WTC11 (cell line): ENCODE data around the gene NEXMIF. TPM values are rescaled to one million over a fixed set of nuclear protein-coding genes. Genes with fewer than 3 reads are reported as not detected.

Source experiments
- ATAC-seq: fragments of 200-7000 bp; cut with Tn5 transposase; 2 replicates; pipeline ENCODE4 v1.10.0; 2021; ENCODE audit warnings: mild to moderate bottlenecking, moderate library complexity
- CTCF ChIA-PET: fragments of 300-600 bp; sonication (Branson Sonifier 250); formaldehyde crosslinking; loops from one replicate; lab custom pipeline; 2021; ENCODE audit warnings: antibody characterized with exemption; lab: Charles Lee
- POLR2A ChIA-PET: fragments of 350-600 bp; sonication (Branson Sonifier 250); formaldehyde crosslinking; loops from one replicate; lab custom pipeline; 2021; ENCODE audit warnings: antibody characterized with exemption; lab: Charles Lee
- DNase-seq: peaks from one replicate; pipeline ENCODE4 v3.0.0; 2021; ENCODE audit warnings: low spot score
- H3K27ac Mint-ChIP-seq: 2 replicates; pipeline ENCODE4 v1.8.0; 2021; ENCODE audit warnings: mixed read lengths
- H3K27me3 Mint-ChIP-seq: 2 replicates; pipeline ENCODE4 v1.8.0; 2021; ENCODE audit warnings: low read depth, mild to moderate bottlenecking, moderate library complexity, mixed read lengths
- H3K36me3 Mint-ChIP-seq: 2 replicates; pipeline ENCODE4 v1.8.0; 2021; ENCODE audit warnings: mixed read lengths
- H3K4me1 Mint-ChIP-seq: 2 replicates; pipeline ENCODE4 v1.8.0; 2022; ENCODE audit warnings: mixed read lengths
- H3K4me3 Mint-ChIP-seq: 2 replicates; pipeline ENCODE4 v1.8.0; 2021; ENCODE audit warnings: mild to moderate bottlenecking, moderate library complexity, mixed read lengths
- H3K9me3 Mint-ChIP-seq: 2 replicates; pipeline ENCODE4 v1.8.0; 2021; ENCODE audit warnings: mixed read lengths
- CREB1 ChIP-seq: sonication (generic); formaldehyde crosslinking; IDR thresholded peaks from 2 replicates; pipeline ENCODE4 v1.8.0; 2023; ENCODE audit warnings: mild to moderate bottlenecking, missing genetic modification reagents
- CREM ChIP-seq: sonication (generic); formaldehyde crosslinking; IDR thresholded peaks from 2 replicates; pipeline ENCODE4 v1.8.1; 2022; ENCODE audit warnings: mild to moderate bottlenecking, missing genetic modification reagents, moderate library complexity
- ELF4 ChIP-seq: sonication (generic); formaldehyde crosslinking; IDR thresholded peaks from 2 replicates; pipeline ENCODE4 v1.8.1; 2022; ENCODE audit warnings: low read depth, mild to moderate bottlenecking, moderate library complexity, missing genetic modification reagents
- ESRRA ChIP-seq: sonication (generic); formaldehyde crosslinking; IDR thresholded peaks from 2 replicates; pipeline ENCODE4 v1.8.1; 2022; ENCODE audit warnings: mild to moderate bottlenecking, missing genetic modification reagents, borderline replicate concordance
- IRF1 ChIP-seq: sonication (generic); formaldehyde crosslinking; IDR thresholded peaks from 2 replicates; pipeline ENCODE4 v1.8.0; 2023; ENCODE audit warnings: missing genetic modification reagents
- NFATC4 ChIP-seq: fragments of 250-450 bp; sonication (Bioruptor Pico); IDR thresholded peaks from 2 replicates; pipeline ENCODE4 v1.9.0; 2021; ENCODE audit warnings: mild to moderate bottlenecking
- NFE2L1 ChIP-seq: sonication (generic); formaldehyde crosslinking; IDR thresholded peaks from 2 replicates; pipeline ENCODE4 v1.8.1; 2023; ENCODE audit warnings: missing genetic modification reagents
- NR3C1 ChIP-seq: sonication (generic); formaldehyde crosslinking; conservative IDR thresholded peaks from 2 replicates; pipeline ENCODE4 v1.8.1; 2023; ENCODE audit warnings: low read depth, mild to moderate bottlenecking, missing genetic modification reagents
- OVOL2 ChIP-seq: fragments of 250-450 bp; sonication (Bioruptor Pico); IDR thresholded peaks from 2 replicates; pipeline ENCODE4 v1.9.0; 2021; ENCODE audit warnings: mild to moderate bottlenecking, borderline replicate concordance
- ZNF425 ChIP-seq: fragments of 250-450 bp; sonication (Bioruptor Pico); conservative IDR thresholded peaks from 2 replicates; pipeline ENCODE4 v1.9.0; 2021; ENCODE audit warnings: mild to moderate bottlenecking
- total RNA-seq: library from RNA; stranded (reverse); gene quantifications from 3 replicates; pipeline ENCODE4 v1.2.3, GENCODE V29; 2021
- TF ChIP-seq, protein P1 (sequence below): fragments of 250-450 bp; sonication (Bioruptor Pico); IDR thresholded peaks from 2 replicates; pipeline ENCODE4 v1.8.0; 2021; ENCODE audit warnings: mild to moderate bottlenecking
- TF ChIP-seq, protein P2 (sequence below): sonication (generic); formaldehyde crosslinking; IDR thresholded peaks from 2 replicates; pipeline ENCODE4 v1.8.1; 2022; ENCODE audit warnings: mild to moderate bottlenecking, missing genetic modification reagents, moderate library complexity, borderline replicate concordance
- TF ChIP-seq, protein P3 (sequence below): sonication (generic); formaldehyde crosslinking; IDR thresholded peaks from 2 replicates; pipeline ENCODE4 v1.8.0; 2022; ENCODE audit warnings: missing genetic modification reagents
- TF ChIP-seq, protein P4 (sequence below): sonication (generic); formaldehyde crosslinking; conservative IDR thresholded peaks from 2 replicates; pipeline ENCODE4 v1.8.1; 2023; ENCODE audit warnings: mild to moderate bottlenecking, low read depth, missing genetic modification reagents, moderate library complexity
- TF ChIP-seq, protein P5 (sequence below): sonication (generic); formaldehyde crosslinking; IDR thresholded peaks from 2 replicates; pipeline ENCODE4 v1.8.1; 2022; ENCODE audit warnings: mild to moderate bottlenecking, moderate library complexity, missing genetic modification reagents

Gene NEXMIF
- total RNA-seq, 1 experiment from 2014 or later: 0.94 TPM

DNA sequence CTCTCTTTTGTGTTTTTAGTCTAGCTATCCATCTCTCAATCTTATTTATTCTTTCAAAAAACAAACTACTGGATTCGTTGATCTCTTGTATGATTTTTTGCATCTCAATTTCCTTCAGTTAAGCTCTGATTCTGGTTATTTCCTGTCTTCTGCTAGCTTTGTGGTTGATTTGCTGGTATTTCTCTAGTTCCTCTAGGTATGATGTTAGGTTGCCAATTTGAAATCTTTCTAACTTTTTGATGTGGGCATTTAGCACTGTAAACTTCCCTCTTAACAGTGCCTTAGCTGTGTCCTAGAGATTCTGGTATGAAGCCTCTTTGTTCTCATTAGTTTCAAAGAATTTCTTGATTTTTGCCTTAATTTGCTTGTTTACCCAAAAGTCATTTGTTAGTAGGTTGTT is 15.2 kb upstream of the NEXMIF start:
- H3K36me3 Mint-ChIP-seq: peaks cover 4% of the 10 kb centered on the region; the same call in 1 of the 2 replicates
- TF ChIP-seq, protein P1, sequence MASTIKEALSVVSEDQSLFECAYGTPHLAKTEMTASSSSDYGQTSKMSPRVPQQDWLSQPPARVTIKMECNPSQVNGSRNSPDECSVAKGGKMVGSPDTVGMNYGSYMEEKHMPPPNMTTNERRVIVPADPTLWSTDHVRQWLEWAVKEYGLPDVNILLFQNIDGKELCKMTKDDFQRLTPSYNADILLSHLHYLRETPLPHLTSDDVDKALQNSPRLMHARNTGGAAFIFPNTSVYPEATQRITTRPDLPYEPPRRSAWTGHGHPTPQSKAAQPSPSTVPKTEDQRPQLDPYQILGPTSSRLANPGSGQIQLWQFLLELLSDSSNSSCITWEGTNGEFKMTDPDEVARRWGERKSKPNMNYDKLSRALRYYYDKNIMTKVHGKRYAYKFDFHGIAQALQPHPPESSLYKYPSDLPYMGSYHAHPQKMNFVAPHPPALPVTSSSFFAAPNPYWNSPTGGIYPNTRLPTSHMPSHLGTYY: no peak
- DNase-seq (no peak), ATAC-seq (no peak)
- H3K4me3 Mint-ChIP-seq: no peak overlapping the region
- no peak overlapping the region for H3K27ac Mint-ChIP-seq
- H3K27me3 Mint-ChIP-seq: peaks cover 5% of the 10 kb centered on the region
- H3K9me3 Mint-ChIP-seq: peaks cover 27% of the 10 kb centered on the region
- ChIA-PET CTCF (no interaction called here), POLR2A (no interaction called here)
- no peaks in the 10 kb centered on the region for H3K4me1 Mint-ChIP-seq

GRCh38 chrX:74931214-74931613 is 6.0 kb upstream of the NEXMIF start:
- Mint-ChIP-seq H3K4me3 (no peak overlapping the region), H3K27me3 (peaks cover 13% of the 10 kb centered on the region), H3K27ac (no peak overlapping the region)
- DNase-seq (no peak), ATAC-seq (peak; percentile 41; the same call in 1 of the 2 replicates)
- CTCF ChIA-PET: no interaction called here
- no peak for TF ChIP-seq ZNF425 (CRISPR knock-in tag)
- TF ChIP-seq, protein P2, sequence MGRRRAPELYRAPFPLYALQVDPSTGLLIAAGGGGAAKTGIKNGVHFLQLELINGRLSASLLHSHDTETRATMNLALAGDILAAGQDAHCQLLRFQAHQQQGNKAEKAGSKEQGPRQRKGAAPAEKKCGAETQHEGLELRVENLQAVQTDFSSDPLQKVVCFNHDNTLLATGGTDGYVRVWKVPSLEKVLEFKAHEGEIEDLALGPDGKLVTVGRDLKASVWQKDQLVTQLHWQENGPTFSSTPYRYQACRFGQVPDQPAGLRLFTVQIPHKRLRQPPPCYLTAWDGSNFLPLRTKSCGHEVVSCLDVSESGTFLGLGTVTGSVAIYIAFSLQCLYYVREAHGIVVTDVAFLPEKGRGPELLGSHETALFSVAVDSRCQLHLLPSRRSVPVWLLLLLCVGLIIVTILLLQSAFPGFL (CRISPR knock-in tag): no peak
- TF ChIP-seq, protein P3, sequence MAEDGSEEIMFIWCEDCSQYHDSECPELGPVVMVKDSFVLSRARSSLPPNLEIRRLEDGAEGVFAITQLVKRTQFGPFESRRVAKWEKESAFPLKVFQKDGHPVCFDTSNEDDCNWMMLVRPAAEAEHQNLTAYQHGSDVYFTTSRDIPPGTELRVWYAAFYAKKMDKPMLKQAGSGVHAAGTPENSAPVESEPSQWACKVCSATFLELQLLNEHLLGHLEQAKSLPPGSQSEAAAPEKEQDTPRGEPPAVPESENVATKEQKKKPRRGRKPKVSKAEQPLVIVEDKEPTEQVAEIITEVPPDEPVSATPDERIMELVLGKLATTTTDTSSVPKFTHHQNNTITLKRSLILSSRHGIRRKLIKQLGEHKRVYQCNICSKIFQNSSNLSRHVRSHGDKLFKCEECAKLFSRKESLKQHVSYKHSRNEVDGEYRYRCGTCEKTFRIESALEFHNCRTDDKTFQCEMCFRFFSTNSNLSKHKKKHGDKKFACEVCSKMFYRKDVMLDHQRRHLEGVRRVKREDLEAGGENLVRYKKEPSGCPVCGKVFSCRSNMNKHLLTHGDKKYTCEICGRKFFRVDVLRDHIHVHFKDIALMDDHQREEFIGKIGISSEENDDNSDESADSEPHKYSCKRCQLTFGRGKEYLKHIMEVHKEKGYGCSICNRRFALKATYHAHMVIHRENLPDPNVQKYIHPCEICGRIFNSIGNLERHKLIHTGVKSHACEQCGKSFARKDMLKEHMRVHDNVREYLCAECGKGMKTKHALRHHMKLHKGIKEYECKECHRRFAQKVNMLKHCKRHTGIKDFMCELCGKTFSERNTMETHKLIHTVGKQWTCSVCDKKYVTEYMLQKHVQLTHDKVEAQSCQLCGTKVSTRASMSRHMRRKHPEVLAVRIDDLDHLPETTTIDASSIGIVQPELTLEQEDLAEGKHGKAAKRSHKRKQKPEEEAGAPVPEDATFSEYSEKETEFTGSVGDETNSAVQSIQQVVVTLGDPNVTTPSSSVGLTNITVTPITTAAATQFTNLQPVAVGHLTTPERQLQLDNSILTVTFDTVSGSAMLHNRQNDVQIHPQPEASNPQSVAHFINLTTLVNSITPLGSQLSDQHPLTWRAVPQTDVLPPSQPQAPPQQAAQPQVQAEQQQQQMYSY (CRISPR knock-in tag): no peak
- TF ChIP-seq CREB1 (CRISPR knock-in tag): no peak
- TF ChIP-seq, protein P4, sequence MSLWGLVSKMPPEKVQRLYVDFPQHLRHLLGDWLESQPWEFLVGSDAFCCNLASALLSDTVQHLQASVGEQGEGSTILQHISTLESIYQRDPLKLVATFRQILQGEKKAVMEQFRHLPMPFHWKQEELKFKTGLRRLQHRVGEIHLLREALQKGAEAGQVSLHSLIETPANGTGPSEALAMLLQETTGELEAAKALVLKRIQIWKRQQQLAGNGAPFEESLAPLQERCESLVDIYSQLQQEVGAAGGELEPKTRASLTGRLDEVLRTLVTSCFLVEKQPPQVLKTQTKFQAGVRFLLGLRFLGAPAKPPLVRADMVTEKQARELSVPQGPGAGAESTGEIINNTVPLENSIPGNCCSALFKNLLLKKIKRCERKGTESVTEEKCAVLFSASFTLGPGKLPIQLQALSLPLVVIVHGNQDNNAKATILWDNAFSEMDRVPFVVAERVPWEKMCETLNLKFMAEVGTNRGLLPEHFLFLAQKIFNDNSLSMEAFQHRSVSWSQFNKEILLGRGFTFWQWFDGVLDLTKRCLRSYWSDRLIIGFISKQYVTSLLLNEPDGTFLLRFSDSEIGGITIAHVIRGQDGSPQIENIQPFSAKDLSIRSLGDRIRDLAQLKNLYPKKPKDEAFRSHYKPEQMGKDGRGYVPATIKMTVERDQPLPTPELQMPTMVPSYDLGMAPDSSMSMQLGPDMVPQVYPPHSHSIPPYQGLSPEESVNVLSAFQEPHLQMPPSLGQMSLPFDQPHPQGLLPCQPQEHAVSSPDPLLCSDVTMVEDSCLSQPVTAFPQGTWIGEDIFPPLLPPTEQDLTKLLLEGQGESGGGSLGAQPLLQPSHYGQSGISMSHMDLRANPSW (CRISPR knock-in tag): no peak
- TF ChIP-seq, protein P5, sequence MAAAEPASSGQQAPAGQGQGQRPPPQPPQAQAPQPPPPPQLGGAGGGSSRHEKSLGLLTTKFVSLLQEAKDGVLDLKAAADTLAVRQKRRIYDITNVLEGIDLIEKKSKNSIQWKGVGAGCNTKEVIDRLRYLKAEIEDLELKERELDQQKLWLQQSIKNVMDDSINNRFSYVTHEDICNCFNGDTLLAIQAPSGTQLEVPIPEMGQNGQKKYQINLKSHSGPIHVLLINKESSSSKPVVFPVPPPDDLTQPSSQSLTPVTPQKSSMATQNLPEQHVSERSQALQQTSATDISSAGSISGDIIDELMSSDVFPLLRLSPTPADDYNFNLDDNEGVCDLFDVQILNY (CRISPR knock-in tag): no peak
- no peak for TF ChIP-seq IRF1 (CRISPR knock-in tag)
- TF ChIP-seq NFATC4: no peak
- no peak for TF ChIP-seq NR3C1 (CRISPR knock-in tag)
- TF ChIP-seq ELF4: no peak
- TF ChIP-seq NFE2L1 (CRISPR knock-in tag): no peak
- TF ChIP-seq CREM (CRISPR knock-in tag): no peak
- no peak for TF ChIP-seq OVOL2 (CRISPR knock-in tag)
- no peak for TF ChIP-seq ESRRA (CRISPR knock-in tag)
- TF ChIP-seq, all 79 proteins: peak for 0
- POLR2A ChIA-PET: no interaction called here
- Mint-ChIP-seq H3K4me1 (no peaks in the 10 kb centered on the region), H3K36me3 (no peaks in the 10 kb centered on the region), H3K9me3 (no peaks in the 10 kb centered on the region)
